Measurements from ENCODE around the gene RANGAP1.

DNA sequence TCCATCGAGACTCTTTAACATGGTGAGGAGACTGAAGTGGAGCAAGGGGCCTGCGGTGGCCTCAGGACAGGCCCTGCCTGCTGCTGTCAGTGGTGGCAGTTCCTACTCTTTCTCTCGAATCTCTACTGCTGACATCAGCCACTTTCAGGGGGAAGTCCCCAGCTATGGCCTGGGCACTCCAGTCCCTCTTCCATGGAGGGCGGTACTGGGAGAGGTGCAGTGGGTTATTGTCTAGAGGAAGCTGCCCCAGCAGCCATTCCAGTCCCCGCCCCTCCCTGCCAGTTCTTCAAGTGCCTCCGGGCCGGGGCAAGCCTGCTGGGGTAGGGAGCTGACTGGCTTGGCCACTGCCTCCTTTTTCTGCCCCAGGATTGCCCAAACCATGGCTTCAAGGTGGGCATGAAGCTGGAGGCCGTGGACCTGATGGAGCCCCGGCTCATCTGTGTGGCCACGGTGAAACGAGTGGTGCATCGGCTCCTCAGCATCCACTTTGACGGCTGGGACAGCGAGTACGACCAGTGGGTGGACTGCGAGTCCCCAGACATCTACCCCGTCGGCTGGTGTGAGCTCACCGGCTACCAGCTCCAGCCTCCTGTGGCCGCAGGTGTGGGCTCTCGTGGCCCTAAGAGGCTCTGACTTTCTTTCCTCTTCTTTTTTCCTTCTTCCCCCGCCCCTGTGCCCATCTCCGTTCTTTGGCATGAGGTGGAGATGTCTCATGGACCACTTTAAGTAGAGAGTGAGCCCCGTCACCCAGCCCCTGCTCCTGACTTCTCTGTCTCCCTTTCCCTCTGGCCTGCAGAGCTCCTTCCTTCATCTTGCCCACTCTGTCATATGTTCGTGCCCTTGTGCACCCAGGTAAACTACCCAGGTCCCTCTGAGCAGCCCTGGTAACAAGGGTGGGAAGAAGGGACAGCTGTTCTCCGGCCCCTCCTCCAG lies 59.0 kb downstream of the RANGAP1 start:
- no peak for TF ChIP-seq CHD1 (IDR thresholded peaks at IDR 0.05; ENCODE audit: low read depth, low read length)
- TF ChIP-seq, protein P1, sequence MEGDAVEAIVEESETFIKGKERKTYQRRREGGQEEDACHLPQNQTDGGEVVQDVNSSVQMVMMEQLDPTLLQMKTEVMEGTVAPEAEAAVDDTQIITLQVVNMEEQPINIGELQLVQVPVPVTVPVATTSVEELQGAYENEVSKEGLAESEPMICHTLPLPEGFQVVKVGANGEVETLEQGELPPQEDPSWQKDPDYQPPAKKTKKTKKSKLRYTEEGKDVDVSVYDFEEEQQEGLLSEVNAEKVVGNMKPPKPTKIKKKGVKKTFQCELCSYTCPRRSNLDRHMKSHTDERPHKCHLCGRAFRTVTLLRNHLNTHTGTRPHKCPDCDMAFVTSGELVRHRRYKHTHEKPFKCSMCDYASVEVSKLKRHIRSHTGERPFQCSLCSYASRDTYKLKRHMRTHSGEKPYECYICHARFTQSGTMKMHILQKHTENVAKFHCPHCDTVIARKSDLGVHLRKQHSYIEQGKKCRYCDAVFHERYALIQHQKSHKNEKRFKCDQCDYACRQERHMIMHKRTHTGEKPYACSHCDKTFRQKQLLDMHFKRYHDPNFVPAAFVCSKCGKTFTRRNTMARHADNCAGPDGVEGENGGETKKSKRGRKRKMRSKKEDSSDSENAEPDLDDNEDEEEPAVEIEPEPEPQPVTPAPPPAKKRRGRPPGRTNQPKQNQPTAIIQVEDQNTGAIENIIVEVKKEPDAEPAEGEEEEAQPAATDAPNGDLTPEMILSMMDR (conservative IDR thresholded peaks at IDR 0.05; ENCODE audit: low read depth, low read length), result no peak
- TF ChIP-seq POLR2A (IDR thresholded peaks at IDR 0.05; ENCODE audit: low read depth, low read length), result no peak
- TF ChIP-seq FOS (IDR thresholded peaks at IDR 0.05; ENCODE audit: low read depth, low read length), result no peak
- TF ChIP-seq BHLHE40 (IDR thresholded peaks at IDR 0.05; ENCODE audit: low read depth, low read length), result no peak
- TF ChIP-seq, protein P2, sequence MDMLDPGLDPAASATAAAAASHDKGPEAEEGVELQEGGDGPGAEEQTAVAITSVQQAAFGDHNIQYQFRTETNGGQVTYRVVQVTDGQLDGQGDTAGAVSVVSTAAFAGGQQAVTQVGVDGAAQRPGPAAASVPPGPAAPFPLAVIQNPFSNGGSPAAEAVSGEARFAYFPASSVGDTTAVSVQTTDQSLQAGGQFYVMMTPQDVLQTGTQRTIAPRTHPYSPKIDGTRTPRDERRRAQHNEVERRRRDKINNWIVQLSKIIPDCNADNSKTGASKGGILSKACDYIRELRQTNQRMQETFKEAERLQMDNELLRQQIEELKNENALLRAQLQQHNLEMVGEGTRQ (IDR thresholded peaks at IDR 0.05; ENCODE audit: low read depth, low read length), result no peak
- TF ChIP-seq RCOR1 (IDR thresholded peaks at IDR 0.05; ENCODE audit: insufficient replicate concordance, low read length), result no peak
- no peak for TF ChIP-seq CEBPB (IDR thresholded peaks at IDR 0.05; ENCODE audit: low read depth, low read length)
- no peak for TF ChIP-seq SMC3 (IDR thresholded peaks at IDR 0.05; ENCODE audit: low read depth, low read length)
- TF ChIP-seq RFX5 (IDR thresholded peaks at IDR 0.05; ENCODE audit: low read depth, low read length), result no peak
- TF ChIP-seq MXI1 (IDR thresholded peaks at IDR 0.05; ENCODE audit: borderline replicate concordance, low read depth, low read length), result no peak
